Fibroblast of gingiva (primary cell): ENCODE results near the gene DCLK3.

ENCODE experiments used
- DNase-seq: peaks from one replicate; pipeline ENCODE4 v3.0.0-alpha.2; 2011; ENCODE audit warnings: low read depth

Gene DCLK3

DNA sequence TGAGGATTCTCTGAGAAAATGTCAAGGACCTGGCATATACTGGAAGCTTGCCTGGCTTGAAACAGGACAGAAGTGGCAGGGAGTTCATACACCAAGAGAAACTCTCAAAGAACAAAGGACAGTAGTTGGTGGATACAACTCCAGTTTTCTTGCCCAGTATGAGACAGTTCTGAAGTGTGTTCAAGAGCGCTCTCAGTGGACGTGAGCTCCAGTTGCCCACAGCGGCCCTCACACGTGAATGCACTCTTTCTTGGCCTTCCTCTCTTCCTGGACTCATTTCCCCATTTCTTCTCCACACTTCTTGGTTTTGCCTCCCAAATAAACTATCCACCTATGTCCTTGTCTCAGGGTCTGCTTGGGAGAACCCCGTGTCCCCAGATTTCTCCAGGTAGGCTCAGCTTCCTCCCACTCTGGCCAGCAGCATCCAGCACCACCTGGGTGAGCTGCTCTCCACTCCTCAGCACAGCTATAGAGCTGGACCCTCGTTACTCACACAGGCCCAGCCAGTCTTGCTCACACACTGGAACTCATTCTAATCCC is 54.5 kb downstream of the DCLK3 start:
- DNase-seq, result no peak

DNA sequence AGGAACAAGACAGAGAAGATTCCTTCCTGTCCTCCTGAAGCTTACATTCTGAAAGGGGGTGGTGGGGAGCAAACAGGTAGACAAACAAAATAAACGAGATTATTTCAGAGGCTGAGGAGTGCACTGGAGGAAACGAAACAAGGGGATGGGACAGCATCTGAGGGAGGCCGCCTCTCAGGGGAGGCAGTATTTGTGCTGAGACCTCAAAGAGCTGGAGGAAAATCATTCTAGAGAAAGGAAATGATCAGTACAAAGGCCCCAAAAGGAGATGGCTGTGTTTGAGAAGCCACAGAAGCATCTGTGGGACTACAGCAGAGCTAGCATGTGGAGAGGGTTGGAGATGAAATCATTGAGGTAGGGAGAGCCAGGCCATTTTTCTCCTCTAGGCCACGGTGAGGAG is 55.1 kb downstream of the DCLK3 start:
- no peak for DNase-seq

DNA sequence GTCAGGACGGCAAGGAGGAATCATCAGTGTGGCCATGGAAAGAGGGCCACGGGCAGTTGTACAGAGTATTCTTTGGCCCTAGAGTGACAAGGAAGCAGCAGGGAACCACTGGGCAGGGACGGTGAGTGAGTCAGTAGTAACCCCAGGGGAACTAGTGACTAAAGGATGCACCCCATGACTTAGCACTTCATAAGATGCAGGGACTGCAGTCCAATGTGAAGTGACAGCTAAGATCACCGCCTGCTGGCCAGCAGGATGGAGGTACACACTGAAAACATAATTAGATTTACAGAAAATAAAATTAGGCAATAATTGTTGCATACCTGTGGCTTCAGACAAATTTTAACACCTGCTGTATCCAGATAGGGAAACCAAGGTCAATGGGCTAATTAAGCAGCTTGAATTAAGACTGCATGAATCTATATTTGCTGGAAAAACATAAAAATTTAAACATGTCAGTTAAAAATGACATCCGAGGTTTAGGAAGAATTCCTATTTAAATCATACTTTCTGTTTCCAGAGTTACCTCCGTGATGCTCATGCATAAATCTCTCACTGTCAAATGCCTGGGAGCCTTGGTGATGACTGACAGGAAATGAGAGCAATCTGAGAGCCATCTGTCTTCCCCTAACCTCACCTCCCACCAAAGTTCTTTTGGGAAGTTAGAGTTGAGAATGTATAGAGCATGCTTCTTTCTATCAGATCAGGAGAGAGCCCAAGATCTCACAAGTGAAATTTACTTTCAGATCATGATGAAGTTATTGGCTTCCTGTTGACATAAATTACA is 56.5 kb downstream of the DCLK3 start:
- DNase-seq, result peak; percentile 23

DNA sequence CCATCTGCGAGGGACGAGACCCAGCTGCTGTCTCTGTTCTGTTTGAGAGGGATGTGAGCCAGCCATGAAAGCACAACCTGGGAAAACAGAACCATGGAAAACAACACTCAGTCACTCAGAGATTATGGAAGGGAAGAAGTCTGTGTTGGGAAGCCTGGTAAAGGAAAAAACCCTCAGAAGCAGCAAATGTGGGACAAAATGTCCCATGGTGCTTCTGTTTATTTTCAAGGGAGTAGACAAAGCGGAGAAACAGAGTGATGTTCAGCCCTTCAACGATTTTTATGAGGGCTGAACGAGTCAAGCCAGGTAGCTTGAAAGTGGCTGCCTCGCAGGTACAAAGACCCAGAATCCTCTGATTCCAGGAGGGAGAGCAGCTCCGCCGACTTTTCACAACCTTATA is 59.3 kb downstream of the DCLK3 start:
- DNase-seq, result no peak

DNA sequence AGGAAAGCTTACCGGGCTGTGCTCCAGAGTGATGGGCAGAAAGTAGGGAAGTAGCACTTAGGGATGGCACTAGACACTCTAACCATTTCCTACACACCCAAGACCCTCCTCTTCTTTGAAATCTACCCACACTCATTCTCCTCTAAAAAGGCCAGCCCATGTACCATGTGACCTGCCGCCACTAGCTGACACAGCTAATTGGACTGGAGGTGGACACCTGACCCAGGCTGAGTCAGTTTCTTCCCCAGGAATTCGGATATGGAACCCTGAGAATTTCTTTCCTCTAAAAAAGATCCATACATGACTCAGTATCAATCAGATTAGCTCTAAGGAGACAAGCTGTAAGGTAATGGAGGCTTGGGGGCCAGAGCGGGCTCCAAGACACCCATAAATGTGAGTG is 60.1 kb downstream of the DCLK3 start:
- no peak for DNase-seq

DNA sequence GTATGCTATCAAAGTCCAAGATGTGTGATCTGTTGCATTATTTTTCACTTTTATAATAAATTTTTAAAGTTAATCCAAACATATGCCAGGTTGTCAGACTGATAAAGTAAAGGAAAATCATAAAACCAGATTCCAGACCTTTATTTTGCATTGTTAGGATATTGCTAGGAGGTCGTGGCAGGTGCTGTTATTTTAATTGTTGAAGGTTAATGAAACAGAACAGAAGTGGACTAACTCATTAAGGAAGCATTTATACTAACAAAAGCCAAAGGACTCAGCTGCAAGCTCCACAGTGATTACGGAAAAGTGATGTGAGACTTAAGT is 63.1 kb downstream of the DCLK3 start:
- DNase-seq, result no peak

DNA sequence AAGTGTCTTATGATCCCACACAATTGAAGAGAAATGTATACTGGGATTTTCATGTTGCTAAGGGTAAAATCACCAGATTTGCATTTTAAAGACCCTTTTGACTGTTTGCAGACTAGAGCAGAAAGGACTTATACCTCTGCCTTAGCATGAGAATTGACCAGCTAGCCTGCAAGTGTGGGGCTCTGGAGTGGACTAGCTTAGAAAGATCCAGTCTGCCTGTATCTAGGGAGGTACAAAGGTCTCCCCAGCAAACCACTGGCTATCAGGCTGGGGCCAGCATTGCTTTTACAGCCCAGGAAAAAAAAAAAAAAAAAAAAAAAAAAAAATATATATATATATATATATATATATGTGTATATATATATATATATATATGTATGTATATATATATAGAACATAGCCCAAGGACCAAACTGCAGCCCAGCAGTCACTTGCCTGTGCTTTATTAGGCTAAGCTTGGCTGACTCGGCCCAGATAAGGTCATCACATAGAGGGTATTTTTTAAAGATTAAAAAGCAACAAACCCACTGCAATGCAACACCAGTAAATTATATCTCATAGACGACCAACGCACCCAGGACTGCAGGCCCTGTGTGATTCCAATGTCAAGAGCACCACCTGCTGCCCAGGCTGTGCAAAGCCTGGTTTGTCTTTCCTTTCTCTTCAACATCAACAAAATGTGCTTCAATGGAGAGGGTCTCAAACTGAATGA is 63.7 kb downstream of the DCLK3 start:
- peak; percentile 70 for DNase-seq

DNA sequence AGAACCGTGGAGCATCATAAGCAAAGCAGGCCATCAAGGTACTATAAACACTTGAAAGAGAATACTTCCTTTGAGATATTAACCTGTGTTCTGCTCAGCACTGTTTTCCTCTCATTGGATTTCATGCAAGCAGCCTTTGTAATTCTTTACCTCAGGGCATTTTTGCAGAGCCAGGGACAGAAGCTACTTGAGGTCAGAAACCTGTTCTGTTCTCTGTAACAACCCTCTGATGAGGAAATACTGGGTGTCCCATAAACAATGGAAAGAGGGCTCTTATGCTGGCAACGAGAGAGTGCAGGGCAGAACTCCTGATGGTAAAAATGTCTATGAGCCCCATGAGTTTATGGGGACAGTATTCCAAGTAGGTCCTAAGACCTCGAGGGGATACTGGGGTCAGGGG is 66.0 kb downstream of the DCLK3 start:
- no peak for DNase-seq

DNA sequence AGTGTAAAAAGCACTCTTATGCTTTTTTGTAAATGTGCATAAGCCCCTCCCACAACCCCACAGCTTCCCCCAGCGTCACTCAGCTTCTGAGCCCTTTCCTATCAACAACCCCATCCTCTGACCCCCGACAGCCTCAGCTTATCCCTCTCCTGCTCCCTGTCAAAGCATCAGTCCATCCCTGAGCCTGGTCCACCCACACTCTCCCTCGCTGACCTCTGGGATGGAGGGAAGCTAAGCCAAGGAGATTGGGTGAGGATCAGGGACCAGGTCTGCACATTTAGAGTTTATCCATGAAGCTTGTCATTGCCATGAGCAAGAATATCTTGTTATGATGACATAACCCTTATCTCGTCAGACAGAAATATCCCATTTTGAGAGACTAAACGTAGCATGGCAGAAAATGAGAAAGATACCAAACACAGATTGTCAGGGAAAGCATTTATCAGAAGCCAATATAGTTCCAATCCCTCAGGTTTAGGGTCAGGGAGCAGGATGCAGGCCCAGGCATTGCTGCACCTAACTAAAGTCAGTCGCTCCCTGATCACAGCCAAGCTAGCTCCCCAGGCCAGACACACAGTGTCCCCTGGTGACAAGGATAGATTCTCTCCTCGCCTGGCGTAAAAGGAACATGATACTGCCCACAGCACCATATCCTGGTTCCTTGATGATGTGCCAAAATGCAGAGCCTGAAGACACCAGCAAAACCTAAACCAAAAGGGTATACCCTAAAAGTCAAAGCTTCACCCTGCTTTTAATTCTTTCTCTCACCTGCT is 66.9 kb downstream of the DCLK3 start:
- DNase-seq, result no peak

DNA sequence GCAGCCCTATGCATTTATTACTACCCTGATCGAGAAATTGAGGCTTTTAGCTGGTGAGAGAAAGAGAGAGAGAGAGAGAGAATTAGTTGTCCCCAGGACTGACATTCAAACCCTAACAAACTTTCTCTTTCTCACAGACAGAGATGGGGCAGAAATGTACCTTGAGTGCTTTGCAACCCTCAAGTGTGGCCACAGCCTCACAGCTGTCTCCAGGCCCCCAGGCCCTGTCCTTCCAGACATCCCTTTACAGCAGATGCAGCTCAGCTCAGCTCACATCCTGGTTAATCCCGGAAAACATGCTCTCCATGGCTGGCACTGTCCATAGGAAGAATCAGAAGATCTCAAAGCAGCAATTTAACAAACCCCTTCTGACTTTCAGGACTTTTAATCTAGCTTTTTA is 67.6 kb downstream of the DCLK3 start:
- DNase-seq, result no peak

DNA sequence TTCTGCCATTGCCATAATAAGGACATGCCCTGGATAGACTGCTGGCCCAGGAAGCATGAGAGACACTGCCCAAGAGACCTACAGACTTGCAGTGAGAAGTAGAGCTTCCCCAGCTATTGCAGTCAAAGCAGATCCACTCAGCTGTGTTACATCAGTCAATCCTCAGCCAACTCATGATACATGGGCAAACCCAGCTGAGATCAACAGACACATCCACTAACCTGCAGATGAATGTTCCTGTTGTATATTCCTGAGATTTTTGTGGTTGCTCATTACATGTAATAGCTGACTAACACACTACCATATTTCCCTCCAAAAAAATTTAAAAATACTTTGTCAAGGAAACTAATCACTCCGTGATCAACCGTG is 68.6 kb downstream of the DCLK3 start:
- no peak for DNase-seq

DNA sequence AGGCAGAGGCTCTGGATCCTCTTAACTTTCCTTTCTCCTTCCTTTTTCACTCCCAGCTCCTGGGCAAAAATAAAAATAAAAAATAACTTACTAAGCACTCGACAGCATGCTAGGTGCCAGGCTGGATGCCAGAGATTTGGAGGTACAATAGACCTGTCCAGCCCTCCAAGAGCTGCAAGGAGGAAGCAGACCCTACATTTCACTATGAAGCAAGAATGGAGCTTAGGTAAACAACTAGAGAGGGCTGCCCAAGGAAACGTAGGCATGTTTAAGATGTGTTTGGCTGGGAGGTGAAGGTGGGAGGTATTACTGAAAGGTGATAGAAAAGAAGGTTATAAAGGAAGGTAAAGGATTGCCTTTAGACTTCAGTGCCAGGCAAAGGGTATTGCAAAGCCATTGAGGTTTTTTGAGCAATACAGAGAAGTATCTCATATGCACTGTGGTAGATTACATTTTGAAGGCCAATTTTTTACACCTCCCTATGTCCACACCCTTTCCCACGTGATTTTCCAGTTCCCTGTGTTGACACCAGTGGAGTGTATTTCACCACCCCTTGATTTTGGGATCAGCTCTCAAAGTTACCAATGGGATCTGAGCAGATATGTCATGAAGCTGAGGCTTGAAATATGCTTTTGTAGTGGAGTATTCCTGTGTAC is 69.1 kb downstream of the DCLK3 start:
- DNase-seq, result no peak

DNA sequence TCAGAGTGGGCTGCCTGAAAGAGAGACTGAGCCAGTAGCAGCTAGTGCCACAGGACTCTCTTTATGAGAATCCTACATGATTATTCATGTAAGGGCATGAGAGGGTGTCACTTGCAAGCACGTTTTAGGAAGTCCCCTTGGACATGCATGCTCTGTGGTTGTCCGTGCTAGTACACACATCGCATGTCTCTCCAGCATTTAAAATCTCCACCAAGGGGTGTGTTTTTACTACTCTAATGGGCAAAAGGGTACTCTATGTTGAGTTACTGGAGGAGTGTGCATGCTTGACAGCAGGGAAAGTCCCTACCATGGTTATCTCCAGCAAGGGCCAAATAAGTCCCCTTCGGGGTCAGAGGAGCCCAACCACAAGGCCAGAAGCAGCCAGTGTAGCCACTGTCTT is 70.7 kb downstream of the DCLK3 start:
- no peak for DNase-seq

DNA sequence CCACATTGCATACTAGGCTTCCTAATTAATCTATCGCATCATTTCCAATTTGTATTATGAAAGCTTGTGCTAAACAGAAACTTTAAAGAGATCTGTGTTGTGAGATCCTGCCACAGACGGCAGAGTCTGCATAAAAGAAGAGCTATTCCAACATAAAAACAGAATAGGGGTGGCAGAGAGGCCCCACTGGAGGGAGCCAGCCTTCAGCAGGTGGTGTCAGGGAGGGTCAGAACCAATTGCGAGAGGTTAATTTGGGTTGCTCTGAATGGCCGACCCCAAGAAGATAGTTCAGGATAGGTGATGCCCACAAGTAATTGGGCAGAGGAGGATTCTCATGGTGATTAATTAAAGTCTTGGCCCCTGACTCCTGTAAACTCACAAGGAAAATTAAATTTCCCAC is 74.8 kb downstream of the DCLK3 start:
- DNase-seq, result no peak

DNA sequence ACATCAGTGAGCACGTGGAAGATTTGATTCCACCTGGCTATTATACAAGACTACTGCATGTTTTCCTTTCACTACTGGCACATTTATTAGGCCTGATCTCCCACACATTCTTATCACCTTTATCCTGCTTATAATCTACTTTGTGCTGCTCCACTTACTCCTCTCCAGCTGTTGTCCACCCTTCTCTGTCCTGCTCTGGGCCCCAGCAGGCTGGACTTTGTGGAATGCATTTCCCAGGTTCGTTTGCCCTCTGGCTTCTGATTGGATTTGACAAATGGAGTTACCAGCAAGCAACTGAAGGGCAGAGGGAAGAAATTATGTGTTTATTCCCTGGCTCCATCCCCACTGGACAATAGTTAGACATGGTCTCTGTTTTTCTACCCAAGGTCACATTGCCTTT is 75.5 kb downstream of the DCLK3 start:
- DNase-seq, result no peak

DNA sequence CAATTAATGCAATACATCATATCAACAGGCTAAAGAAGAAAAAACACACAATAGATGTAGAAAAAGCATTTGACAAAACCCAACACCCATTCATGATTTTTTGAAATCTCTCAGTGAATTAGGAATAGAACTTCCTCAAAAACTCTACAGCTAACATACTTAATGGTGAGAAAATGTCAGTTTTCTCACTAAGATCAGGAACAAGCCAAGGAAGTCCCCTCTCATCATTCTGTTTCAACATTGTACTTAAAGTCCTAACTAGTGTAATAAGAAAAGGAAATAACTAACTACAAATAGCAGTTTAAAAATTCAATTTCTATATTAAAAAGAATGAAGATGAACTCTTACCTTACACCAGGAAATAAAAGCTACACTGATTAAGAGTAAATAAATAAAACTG is 77.8 kb downstream of the DCLK3 start:
- DNase-seq, result no peak

DNA sequence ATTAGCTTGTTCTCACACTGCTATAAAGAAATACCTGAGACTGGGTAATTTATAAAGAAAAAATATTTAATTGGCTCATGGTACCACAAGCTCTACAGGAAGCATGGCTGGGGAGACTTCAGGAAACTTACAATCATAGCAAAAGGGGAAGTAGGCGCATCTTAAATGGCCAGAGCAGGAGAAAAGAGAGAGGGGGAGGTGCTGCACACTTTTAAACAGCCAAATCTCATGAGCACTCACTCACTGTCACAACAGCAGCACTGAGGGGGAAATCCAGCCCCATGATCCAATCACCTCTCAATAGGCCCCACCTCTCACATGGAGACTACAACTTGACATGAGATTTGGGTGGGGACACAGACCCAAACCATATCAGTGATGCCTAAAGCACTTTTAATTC is 82.5 kb downstream of the DCLK3 start:
- no peak for DNase-seq

DNA sequence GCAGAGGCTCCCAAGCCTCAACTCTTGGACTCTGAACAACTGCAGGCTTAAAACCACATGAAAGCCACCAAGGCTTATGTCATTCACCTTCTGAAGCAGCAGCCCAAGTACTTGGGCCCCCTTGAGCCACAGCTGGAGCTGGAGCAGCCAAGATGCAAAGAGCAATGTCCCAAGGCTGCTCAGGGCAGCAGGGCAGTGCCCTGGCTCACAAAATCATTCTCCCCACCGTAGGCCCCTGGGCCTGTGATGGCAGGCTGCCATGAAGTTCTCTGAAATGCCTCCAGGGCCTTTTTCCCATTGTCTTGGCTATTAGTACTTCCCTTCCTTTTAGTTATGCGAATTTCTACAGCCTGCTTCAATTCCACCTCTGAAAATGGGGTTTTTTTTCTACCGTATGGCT is 83.4 kb downstream of the DCLK3 start:
- DNase-seq, result no peak

DNA sequence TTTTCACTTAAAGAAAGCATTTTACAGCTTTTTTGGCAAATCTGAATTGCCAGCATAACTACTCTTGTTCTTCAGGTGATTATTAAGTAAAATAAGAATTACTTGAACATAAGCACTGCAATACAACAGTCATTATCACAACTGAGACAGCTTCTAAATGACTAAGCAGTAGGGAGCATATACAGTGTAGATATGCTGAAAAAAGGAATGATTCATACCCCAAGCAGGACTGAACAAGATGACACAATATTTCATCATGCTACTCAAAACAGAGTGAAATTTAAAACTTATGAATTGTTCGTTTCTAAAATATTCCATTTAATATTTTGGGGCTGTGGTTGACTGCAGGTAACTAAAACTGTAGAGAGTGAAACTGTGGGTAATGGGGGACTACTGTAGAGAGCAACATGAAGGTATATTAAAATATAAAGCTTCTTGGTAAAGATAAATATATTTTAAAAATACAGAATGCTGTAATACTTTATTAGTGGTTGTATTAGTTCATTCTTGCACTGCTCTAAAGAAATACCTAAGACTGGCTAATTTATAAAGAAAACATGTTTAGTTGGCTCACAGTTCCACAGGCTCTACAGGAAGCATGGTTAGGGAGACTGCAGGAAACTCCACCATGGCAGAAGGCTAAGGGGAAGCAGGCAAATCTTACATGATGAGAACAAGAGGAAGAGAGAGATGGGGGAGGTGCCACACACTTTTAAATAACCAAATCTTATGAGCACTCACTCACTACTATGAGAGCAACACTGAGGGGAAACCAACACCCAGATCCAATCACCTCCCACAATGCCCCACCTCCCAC is 84.8 kb downstream of the DCLK3 start:
- DNase-seq, result peak; percentile 83

DNA sequence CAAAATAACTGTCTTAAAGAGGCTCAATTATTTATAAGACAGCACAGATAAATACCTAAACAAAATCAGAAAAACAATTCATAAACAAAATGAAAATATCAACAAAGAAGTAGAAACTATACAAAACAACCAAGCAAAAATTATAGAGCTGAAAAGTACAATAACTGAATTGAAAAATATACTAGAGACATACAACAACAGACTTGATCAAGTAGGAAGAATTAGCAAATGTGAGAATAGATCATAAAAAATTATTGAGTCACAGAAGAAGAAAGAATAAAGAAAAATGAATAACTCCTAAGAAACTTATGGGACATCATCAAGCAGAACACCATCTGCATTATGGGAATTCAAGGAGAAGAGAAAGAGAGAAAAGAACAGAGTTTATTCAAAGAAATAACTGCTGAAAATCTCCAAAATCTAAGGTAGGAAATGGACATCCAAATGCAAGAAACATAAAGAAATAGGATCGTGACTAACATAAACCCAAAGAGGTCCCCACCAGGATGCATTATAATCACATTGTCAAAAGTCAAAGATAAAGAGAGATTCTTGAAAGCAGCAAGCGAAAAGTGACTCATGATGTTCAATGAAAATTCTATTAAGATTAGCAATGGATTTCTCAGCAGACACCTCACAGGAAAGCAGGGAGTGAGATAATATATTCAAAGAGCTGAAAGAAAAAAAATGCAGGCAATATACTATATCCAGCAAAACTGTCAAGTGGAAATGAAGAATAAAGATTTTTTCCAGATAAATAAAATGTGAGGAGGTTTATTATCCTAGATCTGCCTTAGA is 85.9 kb downstream of the DCLK3 start:
- no peak for DNase-seq
